ENCODE data around the gene ATF7IP2. TPM values are rescaled to one million over a fixed set of nuclear protein-coding genes. Genes with fewer than 3 reads are reported as not detected.

Gene ATF7IP2
- total and polyA plus RNA-seq, 2 donors (not counting 3 experiments of a cell fraction or from before 2014, with no cell fraction given) = 9.7 to 14.6 TPM

GRCh38 chr16:10465821-10466220, 80.0 kb downstream of the ATF7IP2 start:
- FAIRE-seq (no peak), DNase-seq (ENCODE audit: low read depth, low spot score) (no peak)
- H3K4me2 ChIP-seq (ENCODE audit: insufficient read depth, low read length) = no peak overlapping the region
- H3K9ac ChIP-seq (replicated peaks; ENCODE audit: extremely low read depth, insufficient read depth, low read length) = no peak overlapping the region
- no peak overlapping the region for H2AFZ ChIP-seq (ENCODE audit: low read depth, low read length)
- POLR2A ChIA-PET = no interaction called here
- no peaks in the 10 kb centered on the region for H3K9me1 ChIP-seq (replicated peaks; ENCODE audit: control insufficient read depth, extremely low read depth, insufficient read depth, low read length)
- no peaks in the 10 kb centered on the region for H3K4me1 ChIP-seq (ENCODE audit: control insufficient read depth, extremely low read depth, insufficient read depth, low read length)
- no peak overlapping the region for H3K4me3 ChIP-seq (replicated peaks in 1 of 3; ENCODE audit: insufficient read depth in 1 of 3, low read depth in 1 of 3, low read length in 3 of 3)
- H4K20me1 ChIP-seq (replicated peaks; ENCODE audit: control insufficient read depth, extremely low read depth, insufficient read depth, low read length) = no peaks in the 10 kb centered on the region
- CTCF ChIA-PET = no interaction called here
- dilution Hi-C loops (cut with MboI; ENCODE audit: extremely low pct_ligation_motif_present, low sequenced_read_pairs) = no loop called here
- H3K36me3 ChIP-seq (ENCODE audit: control insufficient read depth in 2 of 2, extremely low read depth in 1 of 2, insufficient read depth in 2 of 2, low read length in 2 of 2) = no peaks in the 10 kb centered on the region
- no peak for TF ChIP-seq JUN (IDR thresholded peaks at IDR 0.05; ENCODE audit: borderline replicate concordance, insufficient read depth, insufficient read length, low read depth)
- H3K9me3 ChIP-seq (replicated peaks; ENCODE audit: control insufficient read depth, insufficient read depth, low read length) = no peaks in the 10 kb centered on the region
- intact Hi-C loops (cut with micrococcal nuclease) = no loop called here
- no TSS peak for BruUV-seq (replicated peaks)
- H3K27me3 ChIP-seq (ENCODE audit: control insufficient read depth in 2 of 2, insufficient read depth in 2 of 2, low read length in 2 of 2) = no peaks in the 10 kb centered on the region
- H3K27ac ChIP-seq (ENCODE audit: insufficient read depth, low read depth, low read length) = no peak overlapping the region
- H3K79me2 ChIP-seq (ENCODE audit: control insufficient read depth, insufficient read depth, low read length) = no peaks in the 10 kb centered on the region

GRCh38 chr16:10466313-10466712, 80.5 kb downstream of the ATF7IP2 start:
- Histone ChIP-seq H3K4me1 (ENCODE audit: control insufficient read depth, extremely low read depth, insufficient read depth, low read length) (no peaks in the 10 kb centered on the region), H2AFZ (ENCODE audit: low read depth, low read length) (no peak overlapping the region), H3K27me3 (ENCODE audit: control insufficient read depth in 2 of 2, insufficient read depth in 2 of 2, low read length in 2 of 2) (no peaks in the 10 kb centered on the region), H3K4me2 (ENCODE audit: insufficient read depth, low read length) (no peak overlapping the region), H3K4me3 (replicated peaks in 1 of 3; ENCODE audit: insufficient read depth in 1 of 3, low read depth in 1 of 3, low read length in 3 of 3) (no peak overlapping the region), H4K20me1 (replicated peaks; ENCODE audit: control insufficient read depth, extremely low read depth, insufficient read depth, low read length) (no peaks in the 10 kb centered on the region), H3K27ac (ENCODE audit: insufficient read depth, low read depth, low read length) (no peak overlapping the region), H3K79me2 (ENCODE audit: control insufficient read depth, insufficient read depth, low read length) (no peaks in the 10 kb centered on the region), H3K36me3 (ENCODE audit: control insufficient read depth in 2 of 2, extremely low read depth in 1 of 2, insufficient read depth in 2 of 2, low read length in 2 of 2) (no peaks in the 10 kb centered on the region), H3K9me3 (replicated peaks; ENCODE audit: control insufficient read depth, insufficient read depth, low read length) (no peaks in the 10 kb centered on the region), H3K9ac (replicated peaks; ENCODE audit: extremely low read depth, insufficient read depth, low read length) (no peak overlapping the region), H3K9me1 (replicated peaks; ENCODE audit: control insufficient read depth, extremely low read depth, insufficient read depth, low read length) (no peaks in the 10 kb centered on the region)
- intact Hi-C loops (cut with micrococcal nuclease) (no loop called here), dilution Hi-C loops (cut with MboI; ENCODE audit: extremely low pct_ligation_motif_present, low sequenced_read_pairs) (no loop called here)
- TF ChIP-seq EZH2 (IDR thresholded peaks at IDR 0.05; ENCODE audit: borderline replicate concordance, low read depth, low read length, severe bottlenecking) = no peak
- no peak for TF ChIP-seq POLR2AphosphoS5 (IDR thresholded peaks at IDR 0.05; ENCODE audit: insufficient read depth, low read depth, low read length)
- TF ChIP-seq FOS (IDR thresholded peaks at IDR 0.05; ENCODE audit: borderline replicate concordance, insufficient read depth, low read length) = no peak
- TF ChIP-seq MYC (IDR thresholded peaks at IDR 0.05; ENCODE audit: low read depth, low read length) = no peak
- CTCF ChIA-PET = no interaction called here
- no TSS peak for BruUV-seq (replicated peaks)
- POLR2A ChIA-PET = no interaction called here
- DNase-seq (ENCODE audit: low read depth, low spot score) = no peak
- no peak for FAIRE-seq
